ENCODE data around the gene PITPNC1. TPM values are rescaled to one million over a fixed set of nuclear protein-coding genes. Genes with fewer than 3 reads are reported as not detected.

PITPNC1 gene
- total RNA-seq, 1 donor from 2014 or later = 13.0 TPM

- H3K4me3 ChIP-seq (ENCODE audit: low read depth, low read length) = no peak overlapping the region
- no peaks in the 10 kb centered on the region for H3K36me3 ChIP-seq (ENCODE audit: control insufficient read depth, insufficient read depth, low read length)
- no peak for TF ChIP-seq CTCF (IDR thresholded peaks at IDR 0.05; ENCODE audit: insufficient read depth, low read length, poor library complexity, severe bottlenecking)
- no peak for DNase-seq (ENCODE audit: low read depth)
- no peaks in the 10 kb centered on the region for H3K27me3 ChIP-seq (ENCODE audit: control insufficient read depth, insufficient read depth, low read length)
These were observed 1.4 kb upstream of the PITPNC1 start for GRCh38 chr17:67375716-67376115.

GRCh38 chr17:67376415-67376736 is 705 bp upstream of the PITPNC1 start:
- DNase-seq (ENCODE audit: low read depth) = no peak
- Histone ChIP-seq H3K4me3 (ENCODE audit: low read depth, low read length) (peak overlapping the region; percentile 91), H3K36me3 (ENCODE audit: control insufficient read depth, insufficient read depth, low read length) (no peaks in the 10 kb centered on the region), H3K27me3 (ENCODE audit: control insufficient read depth, insufficient read depth, low read length) (no peaks in the 10 kb centered on the region)
- TF ChIP-seq CTCF (IDR thresholded peaks at IDR 0.05; ENCODE audit: insufficient read depth, low read length, poor library complexity, severe bottlenecking) = no peak

GRCh38 chr17:67377488-67378453 is 690 bp downstream of the PITPNC1 start:
- no peaks in the 10 kb centered on the region for H3K27me3 ChIP-seq (ENCODE audit: control insufficient read depth, insufficient read depth, low read length)
- DNase-seq (ENCODE audit: low read depth) = no peak

GRCh38 chr17:67378454-67379250 is 1.6 kb downstream of the PITPNC1 start:
- no peaks in the 10 kb centered on the region for H3K36me3 ChIP-seq (ENCODE audit: control insufficient read depth, insufficient read depth, low read length)
- peak; percentile 8 for TF ChIP-seq CTCF (IDR thresholded peaks at IDR 0.05; ENCODE audit: insufficient read depth, low read length, poor library complexity, severe bottlenecking)
- H3K4me3 ChIP-seq (ENCODE audit: low read depth, low read length) = peak overlapping the region; percentile 91
- H3K27me3 ChIP-seq (ENCODE audit: control insufficient read depth, insufficient read depth, low read length) = no peaks in the 10 kb centered on the region
- DNase-seq (ENCODE audit: low read depth) = no peak

More at GRCh38 chr17:67377488-67378453, 690 bp downstream of the PITPNC1 start:
- Histone ChIP-seq H3K4me3 (ENCODE audit: low read depth, low read length) (peak overlapping the region; percentile 91), H3K36me3 (ENCODE audit: control insufficient read depth, insufficient read depth, low read length) (no peaks in the 10 kb centered on the region)
- peak; percentile 29 for TF ChIP-seq CTCF (IDR thresholded peaks at IDR 0.05; ENCODE audit: insufficient read depth, low read length, poor library complexity, severe bottlenecking)

- no peaks in the 10 kb centered on the region for H3K36me3 ChIP-seq (ENCODE audit: control insufficient read depth, insufficient read depth, low read length)
- TF ChIP-seq CTCF (IDR thresholded peaks at IDR 0.05; ENCODE audit: insufficient read depth, low read length, poor library complexity, severe bottlenecking) = no peak
- H3K27me3 ChIP-seq (ENCODE audit: control insufficient read depth, insufficient read depth, low read length) = no peaks in the 10 kb centered on the region
- H3K4me3 ChIP-seq (ENCODE audit: low read depth, low read length) = peak overlapping the region; percentile 91
- no peak for DNase-seq (ENCODE audit: low read depth)
These were observed 2.2 kb downstream of the PITPNC1 start for GRCh38 chr17:67379251-67379630.

All from kidney epithelial cell (primary cell).